ENCODE measurements around the gene SCARB1. TPM values are rescaled to one million over a fixed set of nuclear protein-coding genes. Genes with fewer than 3 reads are reported as not detected.

SCARB1 gene
- total and polyA plus RNA-seq, 9 of the 15 experiments (the other 6 are each of a cell fraction or from before 2014, with no cell fraction given): 0.56 to 157 (median 52.8) TPM

DNA sequence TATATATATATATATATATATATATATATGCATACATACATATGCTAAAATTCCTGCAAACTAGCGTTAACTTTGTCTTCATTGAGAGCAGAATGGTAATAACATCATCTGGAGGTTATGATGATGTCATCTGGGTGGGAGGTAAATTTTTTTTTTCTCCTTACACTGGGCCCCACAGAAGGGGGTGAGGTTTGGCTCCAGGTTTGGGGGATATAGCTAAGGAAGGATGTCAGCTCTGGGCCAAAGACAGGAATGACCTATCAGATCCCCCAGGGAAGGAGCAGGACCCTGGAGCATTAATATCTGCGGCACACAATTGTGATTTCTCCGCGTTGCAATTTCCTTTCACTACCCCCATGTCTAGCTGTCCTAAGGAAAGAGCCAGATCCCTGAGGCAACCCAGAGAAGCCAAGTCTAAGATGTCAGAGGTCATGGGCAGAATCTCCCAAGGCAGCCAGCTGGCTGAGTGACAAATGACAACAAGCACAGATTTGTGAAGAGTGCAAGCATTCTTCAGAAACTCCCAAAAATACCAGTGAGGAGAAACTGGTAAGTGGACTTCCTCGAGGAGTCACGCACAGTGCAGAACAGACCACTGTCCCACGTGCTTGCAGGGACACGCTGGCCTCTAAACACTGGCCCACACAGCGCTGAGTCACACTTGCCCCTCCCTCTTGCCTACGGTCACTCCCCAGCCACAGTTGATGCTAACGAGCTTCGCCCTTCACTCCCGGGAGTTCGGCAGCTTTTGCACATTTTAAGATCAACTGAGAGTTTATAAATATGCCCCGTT is 40.8 kb upstream of the SCARB1 start (continued):
- TF ChIP-seq THAP12 (CRISPR knock-in tag; IDR thresholded peaks at IDR 0.05): no peak
- TF ChIP-seq ZNF23 (CRISPR knock-in tag; IDR thresholded peaks at IDR 0.05): no peak
- no peak for TF ChIP-seq CUX1 (CRISPR knock-in tag; IDR thresholded peaks at IDR 0.05)
- TF ChIP-seq CLOCK (CRISPR knock-in tag; IDR thresholded peaks at IDR 0.05; ENCODE audit: borderline replicate concordance): no peak
- TF ChIP-seq ZNF398 (CRISPR knock-in tag; IDR thresholded peaks at IDR 0.05): no peak
- TF ChIP-seq OTX1 (CRISPR knock-in tag; IDR thresholded peaks at IDR 0.05): no peak
- no peak for TF ChIP-seq FOXK1 (CRISPR knock-in tag; IDR thresholded peaks at IDR 0.05; ENCODE audit: borderline replicate concordance)
- peak; percentile 62; the same call in 1 of the 2 replicates for TF ChIP-seq PKNOX1 (IDR thresholded peaks at IDR 0.05)
- no peak for TF ChIP-seq ZFP91 (CRISPR knock-in tag; IDR thresholded peaks at IDR 0.05)
